ENCODE measurements around the gene SOCS7. TPM values are rescaled to one million over a fixed set of nuclear protein-coding genes. Genes with fewer than 3 reads are reported as not detected.

SOCS7 gene
- total RNA-seq, 1 donor from 2014 or later, result 14.7 TPM

- no peak overlapping the region for H3K4me3 ChIP-seq
- H3K9me3 ChIP-seq, result no peaks in the 10 kb centered on the region
- H3K36me3 ChIP-seq, result no peaks in the 10 kb centered on the region
- no peak for TF ChIP-seq POLR2AphosphoS5 (IDR thresholded peaks at IDR 0.05; ENCODE audit: insufficient read depth in 1 of 2, low read depth in 1 of 2)
- TF ChIP-seq CTCF (IDR thresholded peaks at IDR 0.05), result no peak
- TF ChIP-seq POLR2A (IDR thresholded peaks at IDR 0.05), result no peak
- H3K27ac ChIP-seq, result no peak overlapping the region
- no peaks in the 10 kb centered on the region for H3K27me3 ChIP-seq
- intact Hi-C loops (cut with DNase I), result no loop called here
- DNase-seq (ENCODE audit: extremely low spot score in 2 of 2), result no peak
- no peaks in the 10 kb centered on the region for H3K4me1 ChIP-seq
Measured at GRCh38 chr17:38329808-38330730, 21.6 kb upstream of the SOCS7 start.

- TF ChIP-seq CTCF (IDR thresholded peaks at IDR 0.05) (no peak), POLR2A (IDR thresholded peaks at IDR 0.05) (no peak), POLR2AphosphoS5 (IDR thresholded peaks at IDR 0.05; ENCODE audit: insufficient read depth in 1 of 2, low read depth in 1 of 2) (no peak)
- Histone ChIP-seq H3K4me1 (no peaks in the 10 kb centered on the region), H3K36me3 (no peaks in the 10 kb centered on the region), H3K27ac (no peak overlapping the region), H3K4me3 (no peak overlapping the region), H3K9me3 (no peaks in the 10 kb centered on the region), H3K27me3 (no peaks in the 10 kb centered on the region)
- intact Hi-C loops (cut with DNase I), result no loop called here
- DNase-seq (ENCODE audit: extremely low spot score in 2 of 2), result no peak
Measured at GRCh38 chr17:38330941-38331411, 20.7 kb upstream of the SOCS7 start.

- H3K9me3 ChIP-seq, result no peaks in the 10 kb centered on the region
- H3K4me3 ChIP-seq, result no peak overlapping the region
- no peaks in the 10 kb centered on the region for H3K36me3 ChIP-seq
- no peak for DNase-seq (ENCODE audit: extremely low spot score in 2 of 2)
- no peak for TF ChIP-seq CTCF (IDR thresholded peaks at IDR 0.05)
- TF ChIP-seq POLR2AphosphoS5 (IDR thresholded peaks at IDR 0.05; ENCODE audit: insufficient read depth in 1 of 2, low read depth in 1 of 2), result no peak
- no peak for TF ChIP-seq POLR2A (IDR thresholded peaks at IDR 0.05)
- intact Hi-C loops (cut with DNase I), result no loop called here
- H3K27me3 ChIP-seq, result no peaks in the 10 kb centered on the region
- no peaks in the 10 kb centered on the region for H3K4me1 ChIP-seq
- no peak overlapping the region for H3K27ac ChIP-seq
Measured at GRCh38 chr17:38332735-38333134, 18.9 kb upstream of the SOCS7 start.

GRCh38 chr17:38333635-38334295, 17.9 kb upstream of the SOCS7 start:
- no peak for DNase-seq (ENCODE audit: extremely low spot score in 2 of 2)
- intact Hi-C loops (cut with DNase I), result no loop called here
- H3K9me3 ChIP-seq, result no peaks in the 10 kb centered on the region
- H3K4me3 ChIP-seq, result no peak overlapping the region
- H3K36me3 ChIP-seq, result no peaks in the 10 kb centered on the region
- H3K27ac ChIP-seq, result no peak overlapping the region
- TF ChIP-seq POLR2AphosphoS5 (IDR thresholded peaks at IDR 0.05; ENCODE audit: insufficient read depth in 1 of 2, low read depth in 1 of 2) (no peak), POLR2A (IDR thresholded peaks at IDR 0.05) (no peak), CTCF (IDR thresholded peaks at IDR 0.05) (no peak)
- H3K27me3 ChIP-seq, result no peaks in the 10 kb centered on the region
- no peaks in the 10 kb centered on the region for H3K4me1 ChIP-seq
